H9 (cell line): ENCODE data around the gene GJA9. TPM values are rescaled to one million over a fixed set of nuclear protein-coding genes. Genes with fewer than 3 reads are reported as not detected.

Experiments used
- DNase-seq: peaks from one replicate; pipeline ENCODE4 v3.0.0-alpha.2; 2017
- H2AFZ ChIP-seq: one replicate; pipeline ENCODE4 v1.6.1; 2013; ENCODE audit warnings: mild to moderate bottlenecking, low read length, control low read depth, moderate library complexity
- H2AK5ac ChIP-seq: 2 replicates; pipeline ENCODE4 v1.6.1; 2013; ENCODE audit warnings: low read length, control low read depth, mixed read lengths; ENCODE audit not compliant: insufficient read length
- H2BK120ac ChIP-seq: one replicate; pipeline ENCODE4 v1.6.1; 2013; ENCODE audit warnings: low read depth, mild to moderate bottlenecking, low read length, control low read depth, inconsistent platforms; ENCODE audit not compliant: poor library complexity, severe bottlenecking
- H2BK12ac ChIP-seq: 2 replicates; pipeline ENCODE4 v1.6.1; 2013; ENCODE audit warnings: low read length, control low read depth, mixed read lengths, low read depth; ENCODE audit not compliant: insufficient read length
- H2BK15ac ChIP-seq: 2 replicates; pipeline ENCODE4 v1.6.1; 2013; ENCODE audit warnings: low read depth, low read length, control low read depth
- H2BK20ac ChIP-seq: one replicate; pipeline ENCODE4 v1.6.1; 2013; ENCODE audit warnings: low read depth, mild to moderate bottlenecking, low read length, control low read depth, inconsistent platforms; ENCODE audit not compliant: poor library complexity, severe bottlenecking
- H2BK5ac ChIP-seq: 2 replicates; pipeline ENCODE4 v1.6.1; 2013; ENCODE audit warnings: low read length, control low read depth, mixed read lengths; ENCODE audit not compliant: insufficient read length
- H3K14ac ChIP-seq: 2 replicates; pipeline ENCODE4 v1.6.1; 2013; ENCODE audit warnings: low read length, control low read depth; ENCODE audit not compliant: insufficient read depth
- H3K18ac ChIP-seq: 2 replicates; pipeline ENCODE4 v1.6.1; 2013; ENCODE audit warnings: low read depth, mild to moderate bottlenecking, mixed read lengths, low read length, control low read depth; ENCODE audit not compliant: insufficient read length
- H3K23ac ChIP-seq: 2 replicates; pipeline ENCODE4 v1.6.1; 2013; ENCODE audit warnings: low read length, control low read depth, mixed read lengths, low read depth; ENCODE audit not compliant: insufficient read length
- H3K23me2 ChIP-seq: 2 replicates; pipeline ENCODE4 v1.6.1; 2013; ENCODE audit warnings: low read depth, mild to moderate bottlenecking, mixed read lengths, low read length, control low read depth; ENCODE audit not compliant: insufficient read length, poor library complexity, severe bottlenecking
- H3K27ac ChIP-seq: 2 replicates; pipeline ENCODE4 v1.5.1; 2013; ENCODE audit warnings: low read length, control low read depth, mixed read lengths, low read depth; ENCODE audit not compliant: insufficient read length
- H3K27me3 ChIP-seq: 2 replicates; pipeline ENCODE4 v1.6.1; 2013; ENCODE audit warnings: low read length, control low read depth, inconsistent platforms; ENCODE audit not compliant: insufficient read depth
- H3K4ac ChIP-seq: 2 replicates; pipeline ENCODE4 v1.6.1; 2013; ENCODE audit warnings: low read depth, mild to moderate bottlenecking, control low read depth, inconsistent platforms, low read length, moderate library complexity
- H3K4me1 ChIP-seq: 2 replicates; pipeline ENCODE4 v1.6.1; 2013; ENCODE audit warnings: low read length, control low read depth, inconsistent platforms; ENCODE audit not compliant: insufficient read depth
- H3K4me2 ChIP-seq: 2 replicates; pipeline ENCODE4 v1.6.1; 2013; ENCODE audit warnings: low read length, control low read depth, mixed read lengths; ENCODE audit not compliant: insufficient read length, insufficient read depth
- H3K56ac ChIP-seq: 2 replicates; pipeline ENCODE4 v1.6.1; 2013; ENCODE audit warnings: low read depth, mild to moderate bottlenecking, mixed read lengths, low read length, control low read depth; ENCODE audit not compliant: insufficient read length
- H3K79me1 ChIP-seq: 2 replicates; pipeline ENCODE4 v1.6.1; 2013; ENCODE audit warnings: low read depth, mild to moderate bottlenecking, moderate library complexity, low read length, control low read depth, inconsistent platforms; ENCODE audit not compliant: insufficient read depth, poor library complexity, severe bottlenecking
- H3K79me2 ChIP-seq: 2 replicates; pipeline ENCODE4 v1.6.1; 2013; ENCODE audit warnings: low read length, control low read depth, inconsistent platforms; ENCODE audit not compliant: insufficient read depth
- H3K9ac ChIP-seq: 2 replicates; pipeline ENCODE4 v1.6.1; 2013; ENCODE audit warnings: low read length, control low read depth, mixed read lengths; ENCODE audit not compliant: insufficient read length; ENCODE audit errors: extremely low read depth
- H3K9me3 ChIP-seq: one replicate; pipeline ENCODE4 v1.6.1; 2013; ENCODE audit warnings: low read depth, low read length, inconsistent platforms; ENCODE audit not compliant: control insufficient read depth
- H3T11ph ChIP-seq: one replicate; pipeline ENCODE4 v1.6.1; 2013; ENCODE audit warnings: mild to moderate bottlenecking, low read length, control low read depth, inconsistent platforms
- H4K20me1 ChIP-seq: one replicate; pipeline ENCODE4 v1.6.1; 2013; ENCODE audit not compliant: control insufficient read depth, insufficient read length, insufficient read depth
- H4K5ac ChIP-seq: 2 replicates; pipeline ENCODE4 v1.6.1; 2013; ENCODE audit warnings: low read depth, mild to moderate bottlenecking, mixed read lengths, low read length, control low read depth; ENCODE audit not compliant: insufficient read length
- H4K8ac ChIP-seq: replicated peaks from 2 replicates; pipeline ENCODE4 v1.6.1; 2013; ENCODE audit warnings: low read length, control low read depth, mixed read lengths, low read depth; ENCODE audit not compliant: insufficient read length
- H4K91ac ChIP-seq: 2 replicates; pipeline ENCODE4 v1.6.1; 2013; ENCODE audit warnings: low read depth, mild to moderate bottlenecking, moderate library complexity, mixed read lengths, low read length, control low read depth; ENCODE audit not compliant: insufficient read length
- H3K27ac Mint-ChIP-seq, 3 experiments: 2 replicates in 2 of 3; 3 replicates in 1 of 3; pipeline ENCODE4 v1.8.0; 2020 to 2021; ENCODE audit warnings: mixed read lengths in 3 of 3, mild to moderate bottlenecking in 1 of 3, moderate library complexity in 1 of 3
- H3K27me3 Mint-ChIP-seq: 2 replicates; pipeline ENCODE4 v1.8.0; 2021; ENCODE audit warnings: low read depth, mild to moderate bottlenecking, moderate library complexity, mixed read lengths
- H3K36me3 Mint-ChIP-seq, 3 experiments: 2 replicates in 2 of 3; 3 replicates in 1 of 3; pipeline ENCODE4 v1.8.0; 2020 to 2021; ENCODE audit warnings: low read depth in 3 of 3, mixed read lengths in 3 of 3; ENCODE audit not compliant: insufficient read depth in 1 of 3
- H3K4me1 Mint-ChIP-seq, 2 experiments: 2 replicates each; pipeline ENCODE4 v1.8.0; 2020; ENCODE audit warnings: mixed read lengths in 2 of 2
- H3K4me3 Mint-ChIP-seq, 2 experiments: 2 replicates in 1 of 2; 3 replicates in 1 of 2; pipeline ENCODE4 v1.8.0; 2020 to 2021; ENCODE audit warnings: mild to moderate bottlenecking in 2 of 2, mixed read lengths in 2 of 2, moderate library complexity in 1 of 2
- H3K9me3 Mint-ChIP-seq, 2 experiments: 2 replicates in 1 of 2; 3 replicates in 1 of 2; pipeline ENCODE4 v1.8.0; 2020; ENCODE audit warnings: mild to moderate bottlenecking in 2 of 2, mixed read lengths in 2 of 2, moderate library complexity in 1 of 2
- CTCF ChIP-seq: fragments of 200-600 bp; sonication (generic); conservative IDR thresholded peaks from 3 replicates; pipeline ENCODE4 v1.8.0; 2021; ENCODE audit warnings: antibody characterized with exemption, mild to moderate bottlenecking
- WGBS: extraction: QIAGEN DNeasy Blood & Tissue Kit; methylation state at CpG from one replicate; pipeline ENCODE4 v1.1.7; 2013; ENCODE audit warnings: missing lambda C conversion rate, low lambda C conversion rate, mixed read lengths; ENCODE audit not compliant: insufficient read length; ENCODE audit errors: extremely low coverage; 5-methylcytosine and 5-hydroxymethylcytosine counted together
- total RNA-seq: library from RNA; stranded (reverse); gene quantifications from 2 replicates; pipeline ENCODE4 v1.2.1, GENCODE V29; 2021

The GJA9 gene
- total RNA-seq, 1 experiment from 2014 or later: not detected

GRCh38 chr1:38875811-38876210 is 5.6 kb downstream of the GJA9 start:
- no peak overlapping the region for H3K4me2 ChIP-seq
- H3K27ac ChIP-seq: no peak overlapping the region
- H4K5ac ChIP-seq: no peak overlapping the region
- no peaks in the 10 kb centered on the region for H3K79me1 ChIP-seq
- H2AK5ac ChIP-seq: no peak overlapping the region
- no peak overlapping the region for H2AFZ ChIP-seq
- H4K20me1 ChIP-seq: no peaks in the 10 kb centered on the region
- H3K79me2 ChIP-seq: no peaks in the 10 kb centered on the region
- H4K91ac ChIP-seq: no peak overlapping the region
- H3K27me3 ChIP-seq: no peaks in the 10 kb centered on the region
- Mint-ChIP-seq H3K4me3 (no peak overlapping the region), H3K36me3 (no peaks in the 10 kb centered on the region; a peak in 1 of 7 replicates), H3K4me1 (peaks cover 13 to 18% of the 10 kb centered on the region in 2 experiments), H3K27me3 (no peaks in the 10 kb centered on the region), H3K27ac (no peak overlapping the region), H3K9me3 (no peaks in the 10 kb centered on the region)
- H2BK15ac ChIP-seq: no peak overlapping the region
- no peak overlapping the region for H4K8ac ChIP-seq
- no peak overlapping the region for H3K4ac ChIP-seq
- H3K9me3 ChIP-seq: no peaks in the 10 kb centered on the region
- peaks cover 11% of the 10 kb centered on the region for H3K23me2 ChIP-seq
- no peaks in the 10 kb centered on the region for H3K4me1 ChIP-seq
- H3K14ac ChIP-seq: no peak overlapping the region
- TF ChIP-seq CTCF: no peak
- H2BK5ac ChIP-seq: no peak overlapping the region
- no peak overlapping the region for H2BK12ac ChIP-seq
- H3K18ac ChIP-seq: no peak overlapping the region
- DNase-seq: no peak
- no peak overlapping the region for H3K9ac ChIP-seq
- no peak overlapping the region for H3K56ac ChIP-seq
- H3T11ph ChIP-seq: no peak overlapping the region
- WGBS: no CpG with 5 or more reads among the region's 2 CpGs
- no peak overlapping the region for H2BK120ac ChIP-seq
- H2BK20ac ChIP-seq: no peak overlapping the region
- no peak overlapping the region for H3K23ac ChIP-seq
